ENCODE results near the gene GPR155. TPM values are rescaled to one million over a fixed set of nuclear protein-coding genes. Genes with fewer than 3 reads are reported as not detected.

Gene GPR155
- total and polyA plus RNA-seq, 4 donors: 3.1 to 9.4 (median 4.4) TPM

DNA sequence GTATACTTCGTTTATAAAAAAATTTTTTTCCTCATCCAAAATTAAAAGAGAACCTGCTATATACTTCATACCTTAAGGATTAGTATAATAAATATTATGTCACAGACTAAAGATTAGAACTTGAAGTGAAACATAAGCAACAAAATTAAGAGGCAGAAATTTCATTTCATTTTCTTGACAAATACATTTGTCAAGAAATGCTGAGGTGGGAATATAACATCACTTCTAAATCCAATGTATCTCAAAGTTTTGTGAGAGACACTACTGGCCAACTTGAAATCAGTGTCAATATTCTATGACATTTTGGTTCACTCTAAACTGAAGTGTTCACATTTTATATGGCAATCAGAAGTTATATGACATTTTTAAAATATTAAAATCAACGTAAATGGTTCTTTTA, 47.5 kb downstream of the GPR155 start:
- Histone ChIP-seq H3K36me3 (ENCODE audit: control insufficient read depth in 4 of 4, insufficient read depth in 3 of 4, low read depth in 1 of 4, low read length in 3 of 4) (peaks cover 4 to 11% (median 8%) of the 10 kb centered on the region in 4 donors), H3K9ac (ENCODE audit: low read depth in 1 of 2, low read length in 2 of 2) (no peak overlapping the region), H3K4me1 (ENCODE audit: control insufficient read depth in 4 of 4, insufficient read depth in 4 of 4, low read length in 3 of 4) (no peaks in the 10 kb centered on the region), H3K9me3 (ENCODE audit: control insufficient read depth in 4 of 4, low read length in 3 of 4) (no peaks in the 10 kb centered on the region), H3K27me3 (ENCODE audit: control insufficient read depth in 4 of 4, insufficient read depth in 4 of 4, low read length in 3 of 4) (no peaks in the 10 kb centered on the region), H3K4me3 (ENCODE audit: low read depth in 1 of 3, low read length in 3 of 3) (no peak overlapping the region), H3K27ac (ENCODE audit: low read depth in 1 of 2, low read length in 2 of 2) (no peak overlapping the region)
- WGBS: 94% methylated on average over 2 of the region's 2 CpGs
- no peak for DNase-seq (ENCODE audit: low spot score)
- TF ChIP-seq FOXA1 (IDR thresholded peaks at IDR 0.05): no peak
- TF ChIP-seq RXRA (IDR thresholded peaks at IDR 0.05): no peak
- no peak for TF ChIP-seq JUND (IDR thresholded peaks at IDR 0.05)
- TF ChIP-seq, protein P1, sequence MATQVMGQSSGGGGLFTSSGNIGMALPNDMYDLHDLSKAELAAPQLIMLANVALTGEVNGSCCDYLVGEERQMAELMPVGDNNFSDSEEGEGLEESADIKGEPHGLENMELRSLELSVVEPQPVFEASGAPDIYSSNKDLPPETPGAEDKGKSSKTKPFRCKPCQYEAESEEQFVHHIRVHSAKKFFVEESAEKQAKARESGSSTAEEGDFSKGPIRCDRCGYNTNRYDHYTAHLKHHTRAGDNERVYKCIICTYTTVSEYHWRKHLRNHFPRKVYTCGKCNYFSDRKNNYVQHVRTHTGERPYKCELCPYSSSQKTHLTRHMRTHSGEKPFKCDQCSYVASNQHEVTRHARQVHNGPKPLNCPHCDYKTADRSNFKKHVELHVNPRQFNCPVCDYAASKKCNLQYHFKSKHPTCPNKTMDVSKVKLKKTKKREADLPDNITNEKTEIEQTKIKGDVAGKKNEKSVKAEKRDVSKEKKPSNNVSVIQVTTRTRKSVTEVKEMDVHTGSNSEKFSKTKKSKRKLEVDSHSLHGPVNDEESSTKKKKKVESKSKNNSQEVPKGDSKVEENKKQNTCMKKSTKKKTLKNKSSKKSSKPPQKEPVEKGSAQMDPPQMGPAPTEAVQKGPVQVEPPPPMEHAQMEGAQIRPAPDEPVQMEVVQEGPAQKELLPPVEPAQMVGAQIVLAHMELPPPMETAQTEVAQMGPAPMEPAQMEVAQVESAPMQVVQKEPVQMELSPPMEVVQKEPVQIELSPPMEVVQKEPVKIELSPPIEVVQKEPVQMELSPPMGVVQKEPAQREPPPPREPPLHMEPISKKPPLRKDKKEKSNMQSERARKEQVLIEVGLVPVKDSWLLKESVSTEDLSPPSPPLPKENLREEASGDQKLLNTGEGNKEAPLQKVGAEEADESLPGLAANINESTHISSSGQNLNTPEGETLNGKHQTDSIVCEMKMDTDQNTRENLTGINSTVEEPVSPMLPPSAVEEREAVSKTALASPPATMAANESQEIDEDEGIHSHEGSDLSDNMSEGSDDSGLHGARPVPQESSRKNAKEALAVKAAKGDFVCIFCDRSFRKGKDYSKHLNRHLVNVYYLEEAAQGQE (IDR thresholded peaks at IDR 0.05): no peak
- TF ChIP-seq, protein P2, sequence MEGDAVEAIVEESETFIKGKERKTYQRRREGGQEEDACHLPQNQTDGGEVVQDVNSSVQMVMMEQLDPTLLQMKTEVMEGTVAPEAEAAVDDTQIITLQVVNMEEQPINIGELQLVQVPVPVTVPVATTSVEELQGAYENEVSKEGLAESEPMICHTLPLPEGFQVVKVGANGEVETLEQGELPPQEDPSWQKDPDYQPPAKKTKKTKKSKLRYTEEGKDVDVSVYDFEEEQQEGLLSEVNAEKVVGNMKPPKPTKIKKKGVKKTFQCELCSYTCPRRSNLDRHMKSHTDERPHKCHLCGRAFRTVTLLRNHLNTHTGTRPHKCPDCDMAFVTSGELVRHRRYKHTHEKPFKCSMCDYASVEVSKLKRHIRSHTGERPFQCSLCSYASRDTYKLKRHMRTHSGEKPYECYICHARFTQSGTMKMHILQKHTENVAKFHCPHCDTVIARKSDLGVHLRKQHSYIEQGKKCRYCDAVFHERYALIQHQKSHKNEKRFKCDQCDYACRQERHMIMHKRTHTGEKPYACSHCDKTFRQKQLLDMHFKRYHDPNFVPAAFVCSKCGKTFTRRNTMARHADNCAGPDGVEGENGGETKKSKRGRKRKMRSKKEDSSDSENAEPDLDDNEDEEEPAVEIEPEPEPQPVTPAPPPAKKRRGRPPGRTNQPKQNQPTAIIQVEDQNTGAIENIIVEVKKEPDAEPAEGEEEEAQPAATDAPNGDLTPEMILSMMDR (IDR thresholded peaks at IDR 0.05; ENCODE audit: low read depth, low read length, missing input control): no peak
- TF ChIP-seq FOXA2 (IDR thresholded peaks at IDR 0.05): no peak

DNA sequence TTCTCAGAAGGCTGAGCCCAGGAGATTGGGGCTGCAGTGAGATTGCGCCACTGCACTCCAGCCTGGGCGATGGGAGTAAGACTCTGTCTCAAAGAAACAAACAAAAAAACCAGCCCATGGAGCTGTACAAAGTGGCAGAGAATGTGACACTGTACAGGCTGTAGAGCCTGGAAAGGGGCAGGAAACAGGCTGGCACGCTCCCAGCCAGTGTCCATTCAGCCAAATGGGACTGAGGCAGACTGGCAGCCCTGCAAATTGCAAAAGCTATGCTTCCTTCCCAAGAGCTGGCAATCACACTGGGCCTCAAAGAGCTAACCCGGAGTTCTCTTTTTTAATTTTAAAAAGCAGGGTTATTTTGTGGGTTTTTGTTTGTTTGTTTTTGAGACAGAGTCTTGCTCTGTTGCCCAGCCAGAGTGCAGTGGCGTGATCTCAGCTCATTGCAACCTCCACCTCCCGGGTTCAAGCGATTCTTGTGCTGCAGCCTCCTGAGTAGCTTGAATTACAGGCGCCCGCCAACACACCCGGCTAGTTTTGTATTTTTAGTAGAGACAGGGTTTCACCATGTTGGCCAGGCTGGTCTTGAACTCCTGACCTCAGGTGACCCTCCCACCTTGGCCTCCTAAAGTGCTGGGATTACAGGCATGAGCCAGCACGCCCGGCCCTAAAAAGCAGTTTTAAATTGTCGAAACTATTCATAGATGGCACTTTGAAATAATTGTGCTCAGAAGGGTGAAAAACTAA, 48.5 kb downstream of the GPR155 start:
- Histone ChIP-seq H3K27ac (ENCODE audit: low read depth in 1 of 2, low read length in 2 of 2) (no peak overlapping the region), H3K36me3 (ENCODE audit: control insufficient read depth in 4 of 4, insufficient read depth in 3 of 4, low read depth in 1 of 4, low read length in 3 of 4) (peaks cover 4 to 13% (median 8%) of the 10 kb centered on the region in 4 donors), H3K4me3 (ENCODE audit: low read depth in 1 of 3, low read length in 3 of 3) (no peak overlapping the region), H3K9ac (ENCODE audit: low read depth in 1 of 2, low read length in 2 of 2) (no peak overlapping the region), H3K4me1 (ENCODE audit: control insufficient read depth in 4 of 4, insufficient read depth in 4 of 4, low read length in 3 of 4) (no peaks in the 10 kb centered on the region), H3K9me3 (ENCODE audit: control insufficient read depth in 4 of 4, low read length in 3 of 4) (no peaks in the 10 kb centered on the region), H3K27me3 (ENCODE audit: control insufficient read depth in 4 of 4, insufficient read depth in 4 of 4, low read length in 3 of 4) (no peaks in the 10 kb centered on the region)
- DNase-seq (ENCODE audit: low spot score): no peak
- TF ChIP-seq JUND (IDR thresholded peaks at IDR 0.05): no peak
- TF ChIP-seq, protein P3, sequence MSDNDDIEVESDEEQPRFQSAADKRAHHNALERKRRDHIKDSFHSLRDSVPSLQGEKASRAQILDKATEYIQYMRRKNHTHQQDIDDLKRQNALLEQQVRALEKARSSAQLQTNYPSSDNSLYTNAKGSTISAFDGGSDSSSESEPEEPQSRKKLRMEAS (IDR thresholded peaks at IDR 0.05): no peak
- TF ChIP-seq, protein P4, sequence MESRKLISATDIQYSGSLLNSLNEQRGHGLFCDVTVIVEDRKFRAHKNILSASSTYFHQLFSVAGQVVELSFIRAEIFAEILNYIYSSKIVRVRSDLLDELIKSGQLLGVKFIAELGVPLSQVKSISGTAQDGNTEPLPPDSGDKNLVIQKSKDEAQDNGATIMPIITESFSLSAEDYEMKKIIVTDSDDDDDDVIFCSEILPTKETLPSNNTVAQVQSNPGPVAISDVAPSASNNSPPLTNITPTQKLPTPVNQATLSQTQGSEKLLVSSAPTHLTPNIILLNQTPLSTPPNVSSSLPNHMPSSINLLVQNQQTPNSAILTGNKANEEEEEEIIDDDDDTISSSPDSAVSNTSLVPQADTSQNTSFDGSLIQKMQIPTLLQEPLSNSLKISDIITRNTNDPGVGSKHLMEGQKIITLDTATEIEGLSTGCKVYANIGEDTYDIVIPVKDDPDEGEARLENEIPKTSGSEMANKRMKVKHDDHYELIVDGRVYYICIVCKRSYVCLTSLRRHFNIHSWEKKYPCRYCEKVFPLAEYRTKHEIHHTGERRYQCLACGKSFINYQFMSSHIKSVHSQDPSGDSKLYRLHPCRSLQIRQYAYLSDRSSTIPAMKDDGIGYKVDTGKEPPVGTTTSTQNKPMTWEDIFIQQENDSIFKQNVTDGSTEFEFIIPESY (IDR thresholded peaks at IDR 0.05): no peak
- no peak for TF ChIP-seq FOXA1 (IDR thresholded peaks at IDR 0.05)
- TF ChIP-seq EGR1 (IDR thresholded peaks at IDR 0.05; ENCODE audit: low read depth in 2 of 2): no peak
- no peak for TF ChIP-seq HNF4A (conservative IDR thresholded peaks at IDR 0.05)
- no peak for TF ChIP-seq HNF4G (IDR thresholded peaks at IDR 0.05)
- no peak for TF ChIP-seq SP1 (IDR thresholded peaks at IDR 0.05)
- TF ChIP-seq, protein P2 (IDR thresholded peaks at IDR 0.05; ENCODE audit: low read depth, low read length, missing input control): no peak
- TF ChIP-seq GABPA (IDR thresholded peaks at IDR 0.05 in 1 of 2, conservative IDR thresholded peaks at IDR 0.05 in 1 of 2): no peak
- 89% methylated on average over 13 of the region's 13 CpGs for WGBS
